ENCODE data around the gene AMH. TPM values are rescaled to one million over a fixed set of nuclear protein-coding genes. Genes with fewer than 3 reads are reported as not detected.

AMH gene
- total and polyA plus RNA-seq, 2 of the 13 experiments (the other 11 are each of a cell fraction or from before 2014, with no cell fraction given): 0.03 to 0.18 TPM

DNA sequence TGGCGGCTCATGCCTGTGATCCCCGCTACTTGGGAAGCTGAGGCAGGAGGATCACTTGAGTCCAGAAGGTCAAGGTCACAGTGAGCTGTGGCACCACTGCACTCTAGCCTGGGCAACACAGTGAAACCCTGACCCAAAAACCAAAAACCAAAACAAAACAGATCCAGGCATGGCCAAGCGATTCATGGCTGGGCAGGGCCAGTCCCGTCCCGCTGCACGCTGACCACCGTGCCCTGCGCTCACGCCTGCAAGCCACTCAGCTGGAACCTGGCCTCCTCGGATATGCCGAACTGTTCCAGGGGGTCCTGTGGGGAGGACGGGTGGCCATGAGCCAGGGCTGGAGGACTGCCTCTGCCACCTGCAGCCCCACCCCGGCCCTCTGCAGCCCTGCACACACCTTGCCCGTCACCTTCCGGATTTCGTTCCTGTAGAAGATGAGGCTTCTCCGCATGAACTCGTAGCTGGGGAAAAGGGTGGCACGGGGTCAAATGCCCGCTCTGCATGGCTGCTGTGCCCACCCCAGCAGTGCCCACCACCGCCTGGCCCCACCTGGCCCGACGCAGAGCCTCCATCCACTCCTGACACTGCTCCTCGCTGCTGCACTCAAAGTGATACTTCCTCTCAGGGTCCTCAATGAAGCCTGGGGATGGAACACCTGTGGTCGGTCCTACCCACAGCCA lies 15.4 kb upstream of the AMH start:
- FAIRE-seq (no peak), DNase-seq (ENCODE audit: low spot score) (no peak), ATAC-seq (no peak)
- Histone ChIP-seq H3K79me2 (ENCODE audit: insufficient read depth, low read length) (peaks cover 25% of the 10 kb centered on the region), H3K9me3 (ENCODE audit: low read length) (no peaks in the 10 kb centered on the region), H2AFZ (ENCODE audit: low read length) (no peak overlapping the region), H3K4me1 (ENCODE audit: insufficient read depth, low read length) (peaks cover 48% of the 10 kb centered on the region), H4K20me1 (ENCODE audit: insufficient read depth, low read length) (peaks cover 21% of the 10 kb centered on the region; the same call in 1 of the 2 replicates), H3K9ac (ENCODE audit: insufficient read depth, low read depth, low read length) (no peak overlapping the region), H3K4me3 (replicated peaks in 1 of 3; ENCODE audit: insufficient read depth in 1 of 3, low read depth in 2 of 3, low read length in 3 of 3) (no peak overlapping the region), H3K27me3 (ENCODE audit: control insufficient read depth in 1 of 2, insufficient read depth in 2 of 2, low read length in 2 of 2) (no peaks in the 10 kb centered on the region), H3K4me2 (ENCODE audit: low read depth, low read length) (no peak overlapping the region), H3K36me3 (replicated peaks in 1 of 2; ENCODE audit: control insufficient read depth in 1 of 2, insufficient read depth in 2 of 2, low read length in 2 of 2) (peaks cover 19 to 25% of the 10 kb centered on the region in 2 experiments; a peak in 4 of 5 replicates), H3K27ac (ENCODE audit: extremely low read length, insufficient read depth, low read length) (no peak overlapping the region)
- CTCF ChIA-PET (ENCODE audit: low intra/inter-chr PET ratio, low total read pairs): no interaction called here
- no TSS peak for BruUV-seq (replicated peaks)
- WGBS (ENCODE audit: low lambda C conversion rate): over 99% methylated on average over 18 of the region's 25 CpGs
- POLR2A ChIA-PET: interaction anchor here (1.0 to 1.1 kb wide), 3 partner anchors 21 to 82 kb away, joined by 3 to 4 read pairs (median 4); partner anchors contain the start of gene AP3D1
- intact Hi-C loops (cut with micrococcal nuclease; ENCODE audit: unreplicated experiment) (loop anchor here (10.0 kb wide), 2 partner anchors 79 to 81 kb away; partner anchors contain the start of gene AP3D1), in situ Hi-C loops (cut with HindIII; ENCODE audit: extremely low pct_ligation_motif_present, low pct_unique_long_range_greater_than_20kb) (loop anchor here (10.0 kb wide), 1 partner anchor 81 kb away; no protein-coding TSS in a partner anchor)
- no peak for TF ChIP-seq MAFF (IDR thresholded peaks at IDR 0.05; ENCODE audit: low read depth, low read length)
- no peak for TF ChIP-seq PRMT3 (CRISPR knock-in tag; IDR thresholded peaks at IDR 0.05; ENCODE audit: borderline replicate concordance, low read depth)
- TF ChIP-seq SSRP1 (CRISPR knock-in tag; IDR thresholded peaks at IDR 0.05): no peak
- TF ChIP-seq PHF8 (CRISPR knock-in tag; IDR thresholded peaks at IDR 0.05): no peak
- TF ChIP-seq AGO2 (optimal IDR thresholded peaks at IDR 0.05; ENCODE audit: low read depth, low read length): peak; percentile 21
- TF ChIP-seq ZFY (CRISPR knock-in tag; IDR thresholded peaks at IDR 0.05): 0 out of 2 replicates have a peak, but pooled peaks have one; percentile 13
- peak; percentile 34; the same call in 1 of the 2 replicates for TF ChIP-seq HNF4A (CRISPR knock-in tag; IDR thresholded peaks at IDR 0.05)
- TF ChIP-seq RBFOX2 (IDR thresholded peaks at IDR 0.05; ENCODE audit: low read depth, low read length): peak; percentile 71
- no peak for TF ChIP-seq ZNF207 (IDR thresholded peaks at IDR 0.05; ENCODE audit: borderline replicate concordance)
- TF ChIP-seq POLR2G (IDR thresholded peaks at IDR 0.05; ENCODE audit: low read depth, low read length): peak; percentile 7; the same call in 1 of the 2 replicates
- TF ChIP-seq TBX3 (IDR thresholded peaks at IDR 0.05; ENCODE audit: borderline replicate concordance): no peak
- TF ChIP-seq ZNF780A (CRISPR knock-in tag; IDR thresholded peaks at IDR 0.05): no peak
- TF ChIP-seq, protein P1, sequence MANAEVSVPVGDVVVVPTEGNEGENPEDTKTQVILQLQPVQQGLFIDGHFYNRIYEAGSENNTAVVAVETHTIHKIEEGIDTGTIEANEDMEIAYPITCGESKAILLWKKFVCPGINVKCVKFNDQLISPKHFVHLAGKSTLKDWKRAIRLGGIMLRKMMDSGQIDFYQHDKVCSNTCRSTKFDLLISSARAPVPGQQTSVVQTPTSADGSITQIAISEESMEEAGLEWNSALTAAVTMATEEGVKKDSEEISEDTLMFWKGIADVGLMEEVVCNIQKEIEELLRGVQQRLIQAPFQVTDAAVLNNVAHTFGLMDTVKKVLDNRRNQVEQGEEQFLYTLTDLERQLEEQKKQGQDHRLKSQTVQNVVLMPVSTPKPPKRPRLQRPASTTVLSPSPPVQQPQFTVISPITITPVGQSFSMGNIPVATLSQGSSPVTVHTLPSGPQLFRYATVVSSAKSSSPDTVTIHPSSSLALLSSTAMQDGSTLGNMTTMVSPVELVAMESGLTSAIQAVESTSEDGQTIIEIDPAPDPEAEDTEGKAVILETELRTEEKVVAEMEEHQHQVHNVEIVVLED (CRISPR knock-in tag; IDR thresholded peaks at IDR 0.05; ENCODE audit: borderline replicate concordance): no peak
- TF ChIP-seq, protein P2, sequence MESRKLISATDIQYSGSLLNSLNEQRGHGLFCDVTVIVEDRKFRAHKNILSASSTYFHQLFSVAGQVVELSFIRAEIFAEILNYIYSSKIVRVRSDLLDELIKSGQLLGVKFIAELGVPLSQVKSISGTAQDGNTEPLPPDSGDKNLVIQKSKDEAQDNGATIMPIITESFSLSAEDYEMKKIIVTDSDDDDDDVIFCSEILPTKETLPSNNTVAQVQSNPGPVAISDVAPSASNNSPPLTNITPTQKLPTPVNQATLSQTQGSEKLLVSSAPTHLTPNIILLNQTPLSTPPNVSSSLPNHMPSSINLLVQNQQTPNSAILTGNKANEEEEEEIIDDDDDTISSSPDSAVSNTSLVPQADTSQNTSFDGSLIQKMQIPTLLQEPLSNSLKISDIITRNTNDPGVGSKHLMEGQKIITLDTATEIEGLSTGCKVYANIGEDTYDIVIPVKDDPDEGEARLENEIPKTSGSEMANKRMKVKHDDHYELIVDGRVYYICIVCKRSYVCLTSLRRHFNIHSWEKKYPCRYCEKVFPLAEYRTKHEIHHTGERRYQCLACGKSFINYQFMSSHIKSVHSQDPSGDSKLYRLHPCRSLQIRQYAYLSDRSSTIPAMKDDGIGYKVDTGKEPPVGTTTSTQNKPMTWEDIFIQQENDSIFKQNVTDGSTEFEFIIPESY (CRISPR knock-in tag; IDR thresholded peaks at IDR 0.05): peak; percentile 77; the same call in 1 of the 2 replicates
- no peak for TF ChIP-seq DNMT1 (CRISPR knock-in tag; IDR thresholded peaks at IDR 0.05)
- TF ChIP-seq MAFK (conservative IDR thresholded peaks at IDR 0.05 in 1 of 2, IDR thresholded peaks at IDR 0.05 in 1 of 2; ENCODE audit: low read length in 2 of 2): no peak
- no peak for TF ChIP-seq EP300 (IDR thresholded peaks at IDR 0.05; ENCODE audit: low read depth in 2 of 2, low read length in 2 of 2)
- no peak for TF ChIP-seq EP300 (CRISPR knock-in tag; IDR thresholded peaks at IDR 0.05; ENCODE audit: borderline replicate concordance)
- TF ChIP-seq HCFC1 (IDR thresholded peaks at IDR 0.05; ENCODE audit: low read depth, low read length): no peak
- TF ChIP-seq SRF (IDR thresholded peaks at IDR 0.05; ENCODE audit: low read depth, low read length): no peak
- TF ChIP-seq ZNF674 (CRISPR knock-in tag; IDR thresholded peaks at IDR 0.05; ENCODE audit: low read depth): no peak
- TF ChIP-seq ZNF773 (CRISPR knock-in tag; IDR thresholded peaks at IDR 0.05; ENCODE audit: borderline replicate concordance): no peak
- no peak for TF ChIP-seq ZNF550 (CRISPR knock-in tag; IDR thresholded peaks at IDR 0.05; ENCODE audit: borderline replicate concordance)

Measured in HepG2 (cell line).